Left colon (tissue), 2 donors: Measurements from ENCODE around the gene ALDOA. TPM values are rescaled to one million over a fixed set of nuclear protein-coding genes. Genes with fewer than 3 reads are reported as not detected.
"Not testable (repeated sequence)": the region's sequence is repeated elsewhere in the genome, so short reads cannot be mapped to it uniquely, and the experiment has no call there.

Source experiments
- ATAC-seq: fragments of 200-7000 bp; cut with Tn5 transposase; one replicate; pipeline ENCODE4 v1.9.1; 2020; ENCODE audit warnings: mild to moderate bottlenecking, moderate library complexity
- DNase-seq, 2 donors: peaks; one replicate each; pipeline ENCODE4 v3.0.0-alpha.2; 2020
- intact Hi-C, 2 donors: fragments of 100-400 bp; cut with DNase I in 1 of 2; cut with micrococcal nuclease in 1 of 2; formaldehyde crosslinking; loops; one replicate each; pipeline versions ENCODE4 v1.11.2 to v1.14.0; 2022; cut with DNase I, micrococcal nuclease
- total RNA-seq, 2 donors: library from RNA; stranded (reverse); fragmentation: NEBNext Ultra II Directional; extraction: Animal tissue kit (Norgen Biotek cat#: 25700); gene quantifications; one replicate each; pipeline ENCODE4 v1.2.1, GENCODE V29; 2021
- donor health status: DM: no; HTN: no; CAD: no.
- donor health status: DM: yes; HTN: yes; CAD: no.

ALDOA gene
- total RNA-seq, 2 donors from 2014 or later: 1,798 to 1,835 TPM

DNA sequence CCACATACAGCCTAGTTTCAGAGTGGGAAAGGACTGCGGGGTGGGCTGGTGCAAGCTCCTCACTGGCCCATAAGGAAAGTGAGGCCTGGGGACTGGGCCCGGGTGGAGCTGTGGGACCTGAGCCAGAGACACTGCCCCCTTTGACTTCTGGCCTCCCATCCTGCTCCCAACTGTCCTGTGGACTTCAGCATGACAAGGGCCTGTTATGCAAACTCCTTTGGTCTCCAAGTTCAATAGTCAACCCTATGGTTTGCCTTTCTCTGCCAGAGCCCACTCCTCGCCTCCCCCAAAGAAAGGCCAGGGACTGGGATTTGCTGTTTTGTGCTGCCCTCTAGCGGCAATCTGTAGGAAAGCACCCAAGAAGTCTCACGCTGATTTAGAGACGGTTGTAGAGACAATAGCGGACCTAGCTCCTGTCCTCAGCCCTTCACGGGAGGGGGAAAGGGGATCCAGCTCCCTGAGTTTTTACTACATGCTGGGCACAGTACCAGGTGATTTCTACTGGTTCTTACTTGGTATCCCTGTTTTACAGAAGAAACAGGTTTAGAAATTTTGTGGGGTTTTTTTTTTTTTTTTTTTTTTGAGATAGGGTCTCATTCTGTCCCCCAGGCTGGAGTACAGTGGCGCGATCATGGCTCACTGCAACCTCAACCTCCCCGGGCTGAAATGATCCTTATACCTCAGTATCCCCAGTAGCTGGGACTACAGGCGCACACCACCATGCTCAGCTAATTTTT is 33.3 kb upstream of the ALDOA start:
- intact Hi-C loops: no loop called here
- ATAC-seq: peak; percentile 71
- peak in 1 of 2 donors; percentile 58 for DNase-seq

- intact Hi-C loops: no loop called here
- ATAC-seq (no peak), DNase-seq (no peak)
Measured at GRCh38 chr16:30033270-30033669, 32.3 kb upstream of the ALDOA start.

DNA sequence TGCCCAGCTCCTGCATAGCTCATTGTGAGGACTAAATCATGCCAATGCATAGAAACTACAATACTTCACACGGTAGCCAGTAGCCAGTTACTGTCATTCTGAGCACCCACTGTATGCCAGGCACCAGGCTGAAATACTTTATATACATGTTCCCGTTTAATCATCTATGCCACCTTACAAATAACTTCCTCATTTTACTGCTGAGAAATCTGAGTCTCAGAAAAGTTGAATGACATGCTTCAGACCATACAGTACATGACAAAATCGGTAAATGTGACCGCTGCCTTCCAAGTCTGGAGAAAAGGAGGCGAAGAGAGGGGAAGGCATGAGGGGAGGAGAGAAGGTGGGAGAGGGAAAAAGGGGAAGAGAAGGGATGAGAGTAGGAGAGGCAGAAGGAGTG is 25.3 kb upstream of the ALDOA start:
- intact Hi-C loops: no loop called here
- DNase-seq (no peak), ATAC-seq (no peak)

- ATAC-seq, DNase-seq, intact Hi-C loops: not testable (repeated sequence)
Measured at GRCh38 chr16:30040690-30041089, 24.9 kb upstream of the ALDOA start.

GRCh38 chr16:30041841-30042240 is 23.7 kb upstream of the ALDOA start:
- no peak for DNase-seq
- intact Hi-C loops: no loop called here
- ATAC-seq: no peak

- no peak for DNase-seq
Measured at GRCh38 chr16:30046178-30046577, 19.4 kb upstream of the ALDOA start.

GRCh38 chr16:30046588-30046987 is 19.0 kb upstream of the ALDOA start:
- ATAC-seq (no peak), DNase-seq (no peak)
- intact Hi-C loops: no loop called here

More at GRCh38 chr16:30046178-30046577, 19.4 kb upstream of the ALDOA start:
- ATAC-seq: no peak
- intact Hi-C loops: no loop called here

DNA sequence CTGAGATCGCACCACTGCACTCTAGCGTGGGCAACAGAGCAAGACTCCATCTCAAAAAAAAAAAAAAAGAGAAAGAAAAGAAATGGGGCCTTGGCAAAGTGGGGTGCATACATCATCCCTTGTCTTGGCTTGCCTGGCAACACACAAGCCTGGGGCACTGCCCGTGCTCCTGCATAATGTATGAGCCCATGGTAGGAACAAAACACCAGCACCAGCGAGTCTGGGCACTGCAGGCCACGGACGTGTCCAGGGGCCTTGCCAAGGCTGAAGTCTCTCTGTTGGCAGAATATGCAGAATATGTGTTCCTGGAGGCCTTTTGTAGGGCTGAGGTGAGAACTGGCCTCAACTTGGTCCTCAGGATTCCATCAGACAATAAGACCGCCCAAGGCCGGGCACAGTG is 15.7 kb upstream of the ALDOA start:
- ATAC-seq (no peak), DNase-seq (no peak)
- intact Hi-C loops: no loop called here

GRCh38 chr16:30051518-30051917 is 14.0 kb upstream of the ALDOA start:
- ATAC-seq (no peak), DNase-seq (no peak)
- intact Hi-C loops: no loop called here

- peak; percentile 92 for ATAC-seq
- DNase-seq: peak; percentile 92 to 98
- intact Hi-C loops: no loop called here
Measured at GRCh38 chr16:30052671-30053372, 12.7 kb upstream of the ALDOA start.

DNA sequence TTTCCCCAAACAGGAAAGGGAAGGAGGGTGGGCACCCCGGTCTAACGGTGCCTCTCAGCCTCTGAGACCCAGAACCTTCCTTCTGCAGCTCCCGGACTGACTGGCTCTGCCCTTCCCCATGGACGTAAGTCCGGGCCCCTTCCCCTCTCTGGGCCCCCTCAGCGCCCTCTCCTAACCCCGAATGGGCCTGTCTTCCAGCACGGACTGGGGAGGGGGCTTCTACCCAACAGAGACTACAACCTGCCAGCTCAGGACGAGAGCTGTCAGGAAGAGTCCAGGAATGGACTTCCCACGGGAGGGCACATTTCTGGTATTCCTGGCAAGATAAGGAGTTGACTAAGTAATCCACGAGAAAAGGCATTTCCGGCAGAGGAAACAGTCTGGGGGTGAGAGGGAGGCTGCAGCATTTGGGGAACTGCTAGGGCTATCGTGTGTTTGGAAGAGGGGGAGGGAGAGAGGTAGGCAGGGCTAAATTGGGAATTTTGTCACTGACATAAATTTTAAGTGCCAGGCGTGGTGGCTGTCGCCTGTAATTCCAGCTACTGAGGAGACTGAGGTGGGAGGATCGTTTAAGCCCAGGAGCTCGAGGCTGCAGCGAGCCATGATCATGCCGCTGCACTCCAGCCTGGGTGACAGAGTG is 12.1 kb upstream of the ALDOA start:
- DNase-seq: no peak
- ATAC-seq: peak; percentile 7
- intact Hi-C loops: no loop called here

GRCh38 chr16:30054451-30054850 is 11.1 kb upstream of the ALDOA start:
- intact Hi-C loops: no loop called here
- DNase-seq: no peak
- no peak for ATAC-seq

GRCh38 chr16:30054959-30055553 is 10.5 kb upstream of the ALDOA start:
- ATAC-seq (peak; percentile 68), DNase-seq (peak; percentile 39 to 68)
- intact Hi-C loops: no loop called here

GRCh38 chr16:30060346-30060745 is 5.2 kb upstream of the ALDOA start:
- DNase-seq: no peak
- intact Hi-C loops: no loop called here
- ATAC-seq: no peak

DNA sequence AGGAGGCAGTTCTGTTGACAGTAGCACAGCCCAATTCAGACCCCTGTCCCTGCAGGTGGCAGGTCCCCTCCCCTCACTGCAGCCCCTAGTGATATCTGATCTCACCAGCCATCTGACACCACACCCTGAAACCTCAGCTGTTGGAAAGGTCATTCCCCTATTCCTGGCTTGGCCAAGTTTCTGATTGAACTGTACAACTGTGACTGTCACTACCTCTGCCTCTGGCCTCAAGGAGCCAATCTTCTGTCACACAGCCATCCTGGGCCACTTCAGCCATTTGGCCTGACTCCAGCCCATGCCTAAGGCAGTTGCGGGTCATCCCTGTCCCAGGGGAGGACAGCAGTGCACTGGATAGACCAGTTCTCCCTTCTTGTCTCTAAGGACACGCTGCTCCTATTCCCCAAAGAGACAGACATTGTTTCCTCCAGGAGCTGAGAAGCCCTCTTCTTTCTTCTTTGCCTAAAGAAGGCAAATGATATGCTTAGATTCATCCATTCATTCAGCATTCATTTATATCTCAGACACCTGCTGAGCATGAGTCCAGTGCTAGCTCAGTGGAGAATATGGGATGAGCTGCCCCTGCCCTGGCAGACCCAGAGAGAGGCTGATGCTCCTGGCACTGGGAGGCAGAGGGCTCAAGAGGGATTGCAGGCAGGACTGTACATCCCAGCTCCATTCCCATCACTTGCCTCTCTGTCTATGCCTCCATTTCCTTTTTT is 4.6 kb upstream of the ALDOA start:
- intact Hi-C loops: no loop called here
- no peak for ATAC-seq
- DNase-seq: no peak

GRCh38 chr16:30063278-30063892 is 2.2 kb upstream of the ALDOA start:
- ATAC-seq (no peak), DNase-seq (no peak)
- intact Hi-C loops: no loop called here

GRCh38 chr16:30063893-30064728 is 1.4 kb upstream of the ALDOA start:
- DNase-seq: peak; percentile 81 to 83
- intact Hi-C loops: no loop called here

DNA sequence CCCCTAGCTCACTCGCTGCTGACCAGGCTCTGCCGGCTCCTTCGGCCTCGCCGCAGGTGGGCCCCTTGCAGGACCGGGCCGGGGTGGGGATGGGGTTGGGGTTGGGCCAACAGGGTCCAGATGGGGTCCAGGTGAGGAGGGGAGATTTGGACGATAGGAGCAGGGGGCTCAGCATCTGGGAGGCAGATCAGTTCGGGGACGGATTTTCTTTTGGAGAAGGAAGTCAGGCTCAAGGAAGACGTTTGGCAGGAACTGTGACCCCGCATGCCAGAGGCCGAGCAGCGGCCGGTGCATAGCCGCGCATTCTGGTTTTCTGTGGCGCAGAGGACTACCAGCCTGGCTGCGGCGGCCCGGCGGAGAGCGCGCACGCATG is 845 bp upstream of the ALDOA start:
- no peak for ATAC-seq
- DNase-seq: no peak
- intact Hi-C loops: no loop called here

More at GRCh38 chr16:30063893-30064728, 1.4 kb upstream of the ALDOA start:
- ATAC-seq: peak; percentile 11
